ENCODE results near the gene C14orf119.

- TF ChIP-seq CTCF (IDR thresholded peaks at IDR 0.05) (no peak), POLR2A (IDR thresholded peaks at IDR 0.05) (no peak)
Observed at GRCh38 chr14:23051141-23052057, 43.9 kb upstream of the C14orf119 start.

All from adrenal gland (tissue), 5 donors.